Stimulated activated CD4-positive, alpha-beta T cell treated with anti-CD3 and anti-CD28 coated beads, TNF-alpha, amount 100 ng/mL, for 24 hours (primary cell): ENCODE measurements around the gene SREK1.
"Not testable (repeated sequence)": the region's sequence is repeated elsewhere in the genome, so short reads cannot be mapped to it uniquely, and the experiment has no call there.

Experiments used
- DNase-seq, 3 experiments: peaks; one replicate each; pipeline ENCODE4 v3.0.0-alpha.2; 2020; ENCODE audit warnings: low read depth in 3 of 3

SREK1 gene

GRCh38 chr5:66222455-66222854, 78.4 kb downstream of the SREK1 start:
- no peak for DNase-seq

DNA sequence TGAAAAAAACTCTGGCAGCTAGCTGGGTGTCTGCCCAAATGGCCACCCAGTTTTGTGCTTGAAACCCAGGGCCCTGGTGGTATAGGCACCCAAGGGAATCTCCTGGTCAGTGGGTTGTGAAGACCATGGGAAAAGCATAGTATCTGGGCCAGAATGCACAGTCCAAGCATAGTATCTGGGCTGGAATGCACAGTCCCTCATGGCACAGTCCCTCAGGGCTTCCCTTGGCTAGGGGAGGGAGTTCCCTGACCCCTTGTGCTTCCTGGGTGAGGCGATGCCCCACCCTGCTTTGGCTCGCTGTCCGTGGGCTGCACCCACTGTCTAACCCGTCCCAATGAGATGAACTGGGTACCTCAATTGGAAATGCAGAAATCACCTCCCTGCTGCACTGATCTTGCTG, 78.8 kb downstream of the SREK1 start:
- DNase-seq = not testable (repeated sequence)

DNA sequence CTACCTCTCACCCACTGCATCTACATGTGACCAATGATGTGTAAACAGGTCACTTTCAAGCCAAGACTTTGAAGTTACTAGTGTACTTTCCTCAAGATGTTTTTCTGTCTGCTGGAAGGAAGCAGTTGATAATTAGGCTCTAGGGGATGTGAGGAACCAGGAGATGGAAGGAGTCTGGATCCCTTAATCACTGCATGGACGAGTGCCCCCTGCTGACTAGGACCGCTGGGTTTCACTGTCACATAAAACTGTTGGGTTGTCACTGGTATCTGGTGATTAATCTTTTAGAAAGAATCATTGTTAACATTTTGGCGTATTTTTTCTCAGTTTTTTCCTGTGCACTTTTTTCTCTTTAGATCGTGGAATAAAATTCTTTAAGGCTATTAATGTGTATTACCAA, 79.5 kb downstream of the SREK1 start:
- no peak for DNase-seq

- DNase-seq = no peak
These were observed 80.2 kb downstream of the SREK1 start for GRCh38 chr5:66224274-66224673.

DNA sequence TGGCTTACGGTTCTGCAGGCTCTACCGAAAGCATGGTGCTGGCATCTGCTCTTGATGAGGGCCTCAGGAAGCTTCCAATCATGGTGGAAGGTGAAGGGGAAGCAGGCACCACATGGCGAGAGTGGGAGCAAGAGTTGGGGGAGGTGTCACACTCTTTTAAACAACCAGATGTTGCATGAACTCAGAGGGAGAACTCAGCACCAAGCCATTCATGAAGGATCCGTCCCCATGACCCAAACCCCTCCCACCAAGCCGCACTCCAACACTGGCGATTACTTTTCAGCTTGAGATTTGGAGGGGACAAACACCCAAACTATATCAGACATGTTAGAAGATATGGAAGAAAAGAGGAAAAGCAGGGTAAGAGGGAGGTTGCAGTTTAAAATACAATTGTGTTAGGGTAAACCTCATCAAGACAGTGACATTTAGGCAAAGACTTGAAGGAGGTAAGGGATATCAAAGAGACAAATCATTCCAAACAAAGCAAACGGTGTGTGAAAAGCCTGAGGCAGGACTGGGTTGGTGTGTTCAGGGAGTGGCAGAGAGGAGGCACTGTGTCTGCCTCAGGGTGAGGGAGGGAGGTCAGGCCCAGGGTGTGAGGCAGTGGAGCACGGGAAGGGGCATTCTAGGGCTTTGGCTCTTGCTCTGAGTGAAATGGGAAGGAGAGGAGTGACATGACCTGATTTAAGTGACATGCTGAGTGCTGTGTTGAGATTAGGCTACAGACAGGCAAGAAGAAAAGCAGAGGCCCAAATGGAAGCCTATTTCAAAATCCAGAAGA, 80.9 kb downstream of the SREK1 start:
- DNase-seq = no peak

- no peak for DNase-seq
These were observed 86.5 kb downstream of the SREK1 start for GRCh38 chr5:66230551-66230950.

- DNase-seq = no peak
These were observed 87.4 kb downstream of the SREK1 start for GRCh38 chr5:66231508-66231907.

DNA sequence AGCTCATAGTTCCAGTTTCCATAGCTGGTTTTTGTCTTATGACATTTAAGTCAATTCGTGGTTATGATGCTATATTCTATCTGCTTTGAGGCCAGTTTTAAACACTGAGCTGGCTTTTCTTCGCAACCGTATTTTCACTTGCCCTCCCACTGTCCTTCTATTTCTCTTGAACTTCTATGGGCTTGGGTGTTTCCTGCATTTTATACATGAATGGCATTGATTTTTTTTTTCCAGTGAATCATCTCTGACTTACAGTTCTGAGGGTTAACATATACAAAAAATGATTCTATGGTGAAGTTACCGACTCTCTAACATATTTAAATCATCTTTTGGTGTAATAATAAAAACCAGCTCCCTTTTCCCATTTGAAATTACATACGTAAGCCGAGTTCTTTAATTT, 88.2 kb downstream of the SREK1 start:
- DNase-seq = no peak

DNA sequence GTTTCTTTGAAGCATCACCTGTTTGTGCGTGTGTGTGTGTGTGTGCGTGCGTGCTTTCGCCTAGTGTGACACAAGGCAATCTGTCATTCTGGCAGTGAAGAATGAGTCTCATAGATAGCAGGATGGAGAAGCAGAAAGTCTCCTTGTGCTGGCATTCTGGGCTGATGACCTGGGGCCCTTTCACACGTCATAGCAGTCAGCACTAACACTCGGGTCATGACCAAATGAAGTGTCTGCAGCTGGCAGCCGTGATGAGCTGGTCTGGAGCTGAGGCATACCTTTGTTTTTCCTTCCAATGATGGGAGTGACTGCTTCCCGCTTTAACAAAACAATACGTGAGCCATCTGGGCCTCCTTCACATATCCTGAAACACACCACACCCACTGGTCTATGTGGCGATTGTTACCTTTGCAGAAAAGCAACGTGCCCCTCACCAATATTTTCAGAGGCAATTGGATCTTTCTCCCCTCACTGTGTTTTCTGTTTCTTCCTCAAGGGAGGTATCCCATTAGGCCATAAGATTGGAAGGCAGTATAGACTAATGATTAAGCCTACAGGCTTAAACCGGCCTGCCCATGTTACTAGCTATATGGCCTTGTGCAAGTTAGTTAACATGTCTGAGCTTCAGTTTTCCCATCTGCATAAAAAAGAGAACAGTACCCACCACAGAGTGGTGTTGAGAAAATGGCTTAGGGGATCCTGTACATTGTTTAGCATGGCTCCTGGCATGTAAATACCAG, 88.8 kb downstream of the SREK1 start:
- DNase-seq = no peak
